ACC112 (cell line): Measurements from ENCODE around the gene CNNM3.
"Not testable (repeated sequence)": the region's sequence is repeated elsewhere in the genome, so short reads cannot be mapped to it uniquely, and the experiment has no call there.

ENCODE experiments used
- H2AFZ ChIP-seq: fragments of 200-600 bp; sonication (generic); one replicate; pipeline ENCODE4 v1.6.0; 2017; ENCODE audit warnings: antibody characterized with exemption, low read length; ENCODE audit not compliant: unreplicated experiment
- H3K27ac ChIP-seq: fragments of 200-600 bp; sonication (generic); 2 replicates; pipeline ENCODE4 v1.5.1; 2014; ENCODE audit warnings: low read depth, mild to moderate bottlenecking, antibody characterized with exemption, low read length, moderate library complexity
- H3K27me3 ChIP-seq: fragments of 200-600 bp; sonication (generic); 2 replicates; pipeline ENCODE4 v1.6.1; 2014; ENCODE audit warnings: mild to moderate bottlenecking, antibody characterized with exemption, low read length, moderate library complexity, mixed read lengths; ENCODE audit not compliant: insufficient read depth
- H3K36me3 ChIP-seq: fragments of 200-600 bp; sonication (generic); 2 replicates; pipeline ENCODE4 v1.6.1; 2016; ENCODE audit warnings: mild to moderate bottlenecking, antibody characterized with exemption, low read length, moderate library complexity, mixed read lengths; ENCODE audit not compliant: insufficient read depth
- H3K4me1 ChIP-seq: fragments of 200-600 bp; sonication (generic); one replicate; pipeline ENCODE4 v1.6.1; 2016; ENCODE audit warnings: low read length, mixed read lengths; ENCODE audit not compliant: insufficient read depth, unreplicated experiment, control insufficient read depth
- H3K4me3 ChIP-seq: fragments of 200-600 bp; sonication (generic); 2 replicates; pipeline ENCODE4 v1.5.1; 2014; ENCODE audit warnings: mild to moderate bottlenecking, low read depth, low read length
- H3K79me2 ChIP-seq: fragments of 200-600 bp; sonication (generic); one replicate; pipeline ENCODE4 v1.6.0; 2016; ENCODE audit warnings: low read length; ENCODE audit not compliant: control insufficient read depth, unreplicated experiment, insufficient read depth

CNNM3 gene

DNA sequence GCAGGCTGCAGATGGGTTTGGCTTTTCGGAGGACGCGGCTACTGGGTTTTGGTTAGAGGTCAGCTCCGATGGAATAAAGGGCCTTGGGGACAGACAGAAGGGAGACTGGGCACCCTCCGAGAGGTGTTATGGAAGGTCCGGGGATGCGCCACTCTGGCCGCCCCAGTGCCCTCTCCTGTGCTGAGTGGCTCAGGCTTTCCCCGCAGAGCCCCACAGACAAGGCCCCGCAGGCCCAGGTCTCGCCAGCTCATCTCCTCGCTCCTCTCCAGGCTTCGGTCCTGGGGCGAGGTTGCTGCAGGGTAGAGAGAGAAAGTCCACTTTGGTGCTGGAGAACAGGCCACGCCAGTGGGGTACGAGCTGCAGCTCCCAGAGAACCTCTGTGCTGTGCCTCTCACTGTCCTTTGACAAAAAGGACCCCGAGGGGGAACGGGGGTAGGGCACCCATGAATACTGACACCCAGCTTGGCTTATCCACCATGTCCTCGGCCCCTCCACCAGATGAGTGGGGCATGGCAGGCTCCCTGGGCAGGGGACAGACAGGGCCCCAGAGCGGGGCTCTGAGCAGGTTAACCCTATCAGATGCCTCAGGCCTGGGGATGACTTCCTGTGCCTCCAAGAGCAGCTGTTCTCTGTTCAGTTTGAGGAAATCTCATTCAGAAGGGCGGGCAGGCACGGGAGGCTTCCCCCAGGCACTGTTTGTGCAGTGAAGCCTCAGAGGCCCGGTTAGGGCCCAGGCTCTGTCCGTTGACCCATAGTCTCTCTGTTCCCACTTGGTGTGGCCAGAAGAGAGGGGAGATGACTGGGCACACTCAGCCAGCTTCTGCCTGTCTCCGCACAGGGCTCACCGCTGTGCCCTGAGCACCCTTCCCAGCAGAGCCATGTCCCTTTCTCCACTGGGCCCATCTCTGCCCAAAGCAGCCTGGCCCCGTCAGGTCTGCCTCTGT lies 15.7 kb upstream of the CNNM3 start:
- H3K4me3 ChIP-seq, result no peak overlapping the region
- no peaks in the 10 kb centered on the region for H3K79me2 ChIP-seq
- no peaks in the 10 kb centered on the region for H3K4me1 ChIP-seq
- H2AFZ ChIP-seq, result no peak overlapping the region
- no peaks in the 10 kb centered on the region for H3K36me3 ChIP-seq
- no peaks in the 10 kb centered on the region for H3K27me3 ChIP-seq
- no peak overlapping the region for H3K27ac ChIP-seq

DNA sequence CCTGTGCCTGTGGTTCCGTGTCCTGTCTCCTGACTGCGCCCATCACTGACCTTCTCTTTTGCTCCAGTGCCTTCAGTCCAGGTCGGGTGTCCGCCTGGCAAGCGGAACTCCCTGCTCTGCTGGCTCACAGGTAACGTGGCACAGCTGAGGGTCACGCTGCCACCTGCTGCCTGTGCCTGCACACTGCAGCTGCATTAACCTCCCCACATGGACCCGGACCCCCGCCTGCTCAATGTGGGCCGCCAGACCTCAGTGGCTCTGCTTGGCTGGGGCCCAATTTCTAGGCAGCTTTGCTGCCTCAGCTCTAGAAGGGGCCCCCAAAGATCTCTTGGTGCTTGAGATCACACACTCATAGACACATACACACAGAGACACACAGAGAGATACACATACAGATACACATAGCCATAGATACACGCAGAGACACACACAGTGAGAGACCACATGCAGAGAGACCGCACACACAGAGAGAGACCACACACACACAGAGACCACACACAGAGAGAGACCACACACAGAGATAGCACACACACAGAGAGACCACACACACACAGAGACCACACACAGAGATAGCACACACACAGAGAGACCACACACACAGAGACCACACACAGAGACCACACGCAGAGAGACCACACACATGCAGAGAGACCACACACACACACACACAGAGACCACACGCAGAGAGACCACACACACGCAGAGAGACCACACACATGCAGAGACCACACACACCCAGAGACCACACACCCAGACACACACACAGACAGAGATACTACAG lies 14.9 kb upstream of the CNNM3 start:
- H3K27ac ChIP-seq, result no peak overlapping the region
- no peak overlapping the region for H3K4me3 ChIP-seq
- no peaks in the 10 kb centered on the region for H3K4me1 ChIP-seq
- no peaks in the 10 kb centered on the region for H3K36me3 ChIP-seq
- no peaks in the 10 kb centered on the region for H3K79me2 ChIP-seq
- H3K27me3 ChIP-seq, result no peaks in the 10 kb centered on the region
- H2AFZ ChIP-seq, result no peak overlapping the region

GRCh38 chr2:96801786-96802595 lies 14.1 kb upstream of the CNNM3 start:
- Histone ChIP-seq H3K79me2 (no peaks in the 10 kb centered on the region), H3K4me1 (no peaks in the 10 kb centered on the region), H3K4me3 (no peak overlapping the region), H3K36me3 (no peaks in the 10 kb centered on the region), H3K27me3 (no peaks in the 10 kb centered on the region), H2AFZ (no peak overlapping the region), H3K27ac (no peak overlapping the region)

- H3K36me3 ChIP-seq, result no peaks in the 10 kb centered on the region
- no peak overlapping the region for H3K4me3 ChIP-seq
- H3K4me1 ChIP-seq, result no peaks in the 10 kb centered on the region
- no peak overlapping the region for H3K27ac ChIP-seq
- H2AFZ ChIP-seq, result no peak overlapping the region
- H3K27me3 ChIP-seq, result no peaks in the 10 kb centered on the region
- H3K79me2 ChIP-seq, result no peaks in the 10 kb centered on the region
Measured at GRCh38 chr2:96802721-96803120, 13.3 kb upstream of the CNNM3 start.

GRCh38 chr2:96804986-96805385 lies 11.1 kb upstream of the CNNM3 start:
- Histone ChIP-seq H3K79me2 (no peaks in the 10 kb centered on the region), H3K36me3 (no peaks in the 10 kb centered on the region), H3K27ac (no peak overlapping the region), H3K27me3 (no peaks in the 10 kb centered on the region), H3K4me1 (no peaks in the 10 kb centered on the region), H2AFZ (no peak overlapping the region), H3K4me3 (no peak overlapping the region)

- not testable (repeated sequence) for H3K27me3 ChIP-seq, H3K79me2 ChIP-seq, H3K36me3 ChIP-seq, H3K27ac ChIP-seq, H3K4me1 ChIP-seq, H3K4me3 ChIP-seq, H2AFZ ChIP-seq
Measured at GRCh38 chr2:96805946-96806345, 10.1 kb upstream of the CNNM3 start.

GRCh38 chr2:96806468-96807126 lies 9.5 kb upstream of the CNNM3 start:
- Histone ChIP-seq H3K36me3 (no peaks in the 10 kb centered on the region), H3K4me1 (no peaks in the 10 kb centered on the region), H3K79me2 (no peaks in the 10 kb centered on the region), H2AFZ (no peak overlapping the region), H3K27ac (no peak overlapping the region), H3K27me3 (no peaks in the 10 kb centered on the region), H3K4me3 (no peak overlapping the region)

- H3K4me1 ChIP-seq, result peaks cover 1% of the 10 kb centered on the region
- H3K27me3 ChIP-seq, result no peaks in the 10 kb centered on the region
- no peaks in the 10 kb centered on the region for H3K79me2 ChIP-seq
- H3K36me3 ChIP-seq, result no peaks in the 10 kb centered on the region
- no peak overlapping the region for H2AFZ ChIP-seq
- H3K27ac ChIP-seq, result no peak overlapping the region
- no peak overlapping the region for H3K4me3 ChIP-seq
Measured at GRCh38 chr2:96807127-96807471, 9.0 kb upstream of the CNNM3 start.

GRCh38 chr2:96808176-96808837 lies 7.8 kb upstream of the CNNM3 start:
- H3K36me3 ChIP-seq, result no peaks in the 10 kb centered on the region
- no peaks in the 10 kb centered on the region for H3K27me3 ChIP-seq
- H2AFZ ChIP-seq, result no peak overlapping the region
- H3K79me2 ChIP-seq, result no peaks in the 10 kb centered on the region
- no peak overlapping the region for H3K4me3 ChIP-seq
- H3K27ac ChIP-seq, result no peak overlapping the region
- peaks cover 4% of the 10 kb centered on the region for H3K4me1 ChIP-seq
